H1 (cell line): Measurements from ENCODE around the gene LAMTOR4. TPM values are rescaled to one million over a fixed set of nuclear protein-coding genes. Genes with fewer than 3 reads are reported as not detected.

Experiments used
- CTCF ChIA-PET: fragments of 300-600 bp; sonication (Branson Sonifier 250); formaldehyde crosslinking; loops from one replicate; lab custom pipeline; 2021; ENCODE audit not compliant: partially characterized antibody; lab: Charles Lee
- POLR2A ChIA-PET: fragments of 300-600 bp; sonication (Branson Sonifier 250); formaldehyde crosslinking; loops from one replicate; lab custom pipeline; 2021; ENCODE audit warnings: inconsistent platforms; ENCODE audit not compliant: partially characterized antibody; lab: Charles Lee
- DNase-seq, 2 experiments: peaks; one replicate each; pipeline versions ENCODE4 v3.0.0 to v3.0.0-alpha.2; 2010 to 2022; ENCODE audit warnings: low spot score in 2 of 2, low read depth in 1 of 2, mixed read lengths in 1 of 2
- FAIRE-seq: peaks from 2 replicates; lab custom pipeline; 2011; peaks lifted over from hg19 to GRCh38; lab: Jason Lieb, UNC
- H2AFZ ChIP-seq: 2 replicates; pipeline ENCODE4 v1.8.1; 2012; ENCODE audit warnings: low read length, inconsistent platforms
- H2AK5ac ChIP-seq: 2 replicates; pipeline ENCODE4 v1.6.1; 2013; ENCODE audit warnings: low read depth, low read length
- H2BK120ac ChIP-seq: replicated peaks from 2 replicates; pipeline ENCODE3; 2013; ENCODE audit warnings: low read depth, low read length, inconsistent platforms
- H2BK12ac ChIP-seq: 2 replicates; pipeline ENCODE4 v1.6.1; 2013; ENCODE audit warnings: low read depth, low read length
- H2BK15ac ChIP-seq: 2 replicates; pipeline ENCODE4 v1.6.1; 2013; ENCODE audit warnings: low read length
- H2BK20ac ChIP-seq: 2 replicates; pipeline ENCODE4 v1.6.1; 2013; ENCODE audit warnings: low read length
- H2BK5ac ChIP-seq: 2 replicates; pipeline ENCODE4 v1.6.1; 2013; ENCODE audit warnings: low read depth, low read length
- H3K14ac ChIP-seq: 2 replicates; pipeline ENCODE4 v1.6.1; 2013; ENCODE audit warnings: inconsistent platforms; ENCODE audit not compliant: insufficient read length
- H3K18ac ChIP-seq: 2 replicates; pipeline ENCODE4 v1.6.1; 2013; ENCODE audit warnings: low read length; ENCODE audit errors: extremely low read depth
- H3K23ac ChIP-seq: 2 replicates; pipeline ENCODE4 v1.6.1; 2013; ENCODE audit warnings: inconsistent platforms; ENCODE audit not compliant: insufficient read length
- H3K23me2 ChIP-seq: 2 replicates; pipeline ENCODE4 v1.6.1; 2013; ENCODE audit warnings: low read depth, low read length
- H3K27ac ChIP-seq: 2 replicates; pipeline ENCODE4 v1.6.1; 2011; ENCODE audit warnings: low read depth, low read length, inconsistent platforms
- H3K27me3 ChIP-seq, 4 experiments: replicated peaks in 1 of 4; 1 replicate in 1 of 4; 2 replicates in 3 of 4; pipeline versions ENCODE4 v1.6.1 to v1.8.1; 2011 to 2013; ENCODE audit warnings: low read length in 3 of 4, mild to moderate bottlenecking in 3 of 4, inconsistent platforms in 2 of 4, mixed read lengths in 2 of 4, moderate library complexity in 1 of 4; ENCODE audit not compliant: control insufficient read depth in 3 of 4, insufficient read depth in 3 of 4; ENCODE audit errors: extremely low read depth in 1 of 4
- H3K36me3 ChIP-seq, 4 experiments: 2 replicates each; pipeline versions ENCODE4 v1.6.1 to v1.8.1; 2011 to 2013; ENCODE audit warnings: mild to moderate bottlenecking in 4 of 4, low read length in 3 of 4, moderate library complexity in 2 of 4, control low read depth in 1 of 4, inconsistent platforms in 1 of 4; ENCODE audit not compliant: insufficient read depth in 4 of 4, control insufficient read depth in 2 of 4
- H3K4ac ChIP-seq: replicated peaks from 2 replicates; pipeline ENCODE3; 2013; ENCODE audit warnings: low read length, low read depth, mixed read lengths, inconsistent platforms; ENCODE audit not compliant: insufficient read length
- H3K4me1 ChIP-seq, 4 experiments: replicated peaks in 1 of 4; 1 replicate in 1 of 4; 2 replicates in 3 of 4; pipeline versions ENCODE4 v1.6.1 to v1.8.1; 2011 to 2013; ENCODE audit warnings: low read length in 3 of 4, inconsistent platforms in 2 of 4, mixed read lengths in 1 of 4; ENCODE audit not compliant: insufficient read depth in 4 of 4, control insufficient read depth in 3 of 4
- H3K4me2 ChIP-seq, 2 experiments: 2 replicates each; pipeline versions ENCODE4 v1.6.1 to v1.8.1; 2011 to 2013; ENCODE audit warnings: low read depth in 2 of 2, low read length in 2 of 2, control low read depth in 1 of 2, inconsistent platforms in 1 of 2, mild to moderate bottlenecking in 1 of 2; ENCODE audit not compliant: insufficient read depth in 1 of 2
- H3K4me3 ChIP-seq, 4 experiments: fragments of 200-600, 300-600 bp in 1 of 4; sonication (generic), shearing (Covaris generic), sonication (Bioruptor Twin) in 1 of 4; 2 replicates each; pipeline versions ENCODE4 v1.5.1 to v1.8.1; 2011 to 2016; ENCODE audit warnings: low read length in 4 of 4, low read depth in 3 of 4, control low read depth in 2 of 4, inconsistent platforms in 2 of 4, mild to moderate bottlenecking in 2 of 4, mixed read lengths in 1 of 4, moderate library complexity in 1 of 4; ENCODE audit not compliant: insufficient read depth in 2 of 4; ENCODE audit errors: extremely low read depth in 1 of 4
- H3K56ac ChIP-seq: replicated peaks from 2 replicates; pipeline ENCODE3; 2013; ENCODE audit warnings: low read depth, mild to moderate bottlenecking, mixed read lengths, low read length, inconsistent platforms; ENCODE audit not compliant: insufficient read length
- H3K79me1 ChIP-seq: 2 replicates; pipeline ENCODE4 v1.6.1; 2013; ENCODE audit warnings: low read depth, low read length, control low read depth
- H3K79me2 ChIP-seq, 2 experiments: 2 replicates each; pipeline versions ENCODE4 v1.6.1 to v1.8.1; 2012 to 2013; ENCODE audit warnings: low read length in 2 of 2, mild to moderate bottlenecking in 2 of 2, inconsistent platforms in 1 of 2; ENCODE audit not compliant: insufficient read depth in 2 of 2, control insufficient read depth in 1 of 2
- H3K9ac ChIP-seq, 4 experiments: replicated peaks in 1 of 4; 1 replicate in 1 of 4; 2 replicates in 3 of 4; pipeline versions ENCODE4 v1.6.1 to v1.8.1; 2011 to 2013; ENCODE audit warnings: low read depth in 3 of 4, low read length in 3 of 4, control low read depth in 2 of 4, mild to moderate bottlenecking in 2 of 4, moderate library complexity in 2 of 4, inconsistent platforms in 1 of 4; ENCODE audit errors: extremely low read depth in 1 of 4
- H3K9me3 ChIP-seq, 2 experiments: 2 replicates each; pipeline versions ENCODE4 v1.6.1 to v1.8.1; 2012 to 2013; ENCODE audit warnings: mild to moderate bottlenecking in 2 of 2, moderate library complexity in 2 of 2, control low read depth in 1 of 2, inconsistent platforms in 1 of 2, low read depth in 1 of 2, low read length in 1 of 2, mixed read lengths in 1 of 2; ENCODE audit not compliant: insufficient read depth in 2 of 2
- H4K20me1 ChIP-seq, 2 experiments: replicated peaks in 1 of 2; 2 replicates each; pipeline versions ENCODE3 to v1.8.1; 2011 to 2013; ENCODE audit warnings: inconsistent platforms in 2 of 2, low read length in 2 of 2, mild to moderate bottlenecking in 1 of 2; ENCODE audit not compliant: insufficient read depth in 2 of 2, control insufficient read depth in 1 of 2
- H4K5ac ChIP-seq: 2 replicates; pipeline ENCODE4 v1.6.1; 2013; ENCODE audit warnings: low read length, low read depth, mixed read lengths, inconsistent platforms; ENCODE audit not compliant: insufficient read length
- H4K8ac ChIP-seq: 2 replicates; pipeline ENCODE4 v1.8.0; 2013; ENCODE audit warnings: mild to moderate bottlenecking, moderate library complexity, low read length, inconsistent platforms; ENCODE audit not compliant: insufficient read depth; ENCODE audit errors: extremely low read depth
- H4K91ac ChIP-seq: replicated peaks from 2 replicates; pipeline ENCODE3; 2013; ENCODE audit warnings: low read length, mixed read lengths, inconsistent platforms; ENCODE audit not compliant: insufficient read length
- ATF3 ChIP-seq: IDR thresholded peaks from 2 replicates; pipeline ENCODE4 v1.6.1; 2011; ENCODE audit warnings: low read depth, mild to moderate bottlenecking, low read length; ENCODE audit not compliant: insufficient read depth
- JUND ChIP-seq: IDR thresholded peaks from 2 replicates; pipeline ENCODE4 v1.6.1; 2011; ENCODE audit warnings: mild to moderate bottlenecking, improper control_type of control experiment, low read length
- KDM1A ChIP-seq: fragments of 200-600, 300-600 bp; sonication (generic); IDR thresholded peaks from 2 replicates; pipeline ENCODE4 v1.7.1; 2016; ENCODE audit warnings: mild to moderate bottlenecking, low read length, borderline replicate concordance
- RAD21 ChIP-seq, 2 experiments: IDR thresholded peaks in 1 of 2; conservative IDR thresholded peaks in 1 of 2; 2 replicates each; pipeline ENCODE4 v1.6.1; 2011; ENCODE audit warnings: low read depth in 2 of 2, low read length in 2 of 2, improper control_type of control experiment in 1 of 2, inconsistent platforms in 1 of 2, mild to moderate bottlenecking in 1 of 2, moderate library complexity in 1 of 2
- SIRT6 ChIP-seq: IDR thresholded peaks from one replicate; pipeline ENCODE4 v1.7.1; 2012; ENCODE audit warnings: low read length, inconsistent platforms
- TCF12 ChIP-seq: IDR thresholded peaks from 2 replicates; pipeline ENCODE4 v1.6.1; 2011; ENCODE audit warnings: low read depth, mild to moderate bottlenecking, low read length
- ZNF274 ChIP-seq: IDR thresholded peaks from 2 replicates; pipeline ENCODE4 v1.7.0; 2012; ENCODE audit warnings: low read length, borderline replicate concordance; ENCODE audit errors: extremely low read depth
- WGBS, 2 experiments: shearing (Covaris generic) in 1 of 2; methylation state at CpG; one replicate each; pipeline versions ENCODE4 v1.1.6 to v1.1.7; 2013 to 2015; ENCODE audit warnings: low lambda C conversion rate in 2 of 2, mixed read lengths in 2 of 2, inconsistent platforms in 1 of 2, low coverage in 1 of 2, missing lambda C conversion rate in 1 of 2; ENCODE audit not compliant: insufficient replicate concordance in 2 of 2, insufficient coverage in 1 of 2, insufficient read length in 1 of 2; ENCODE audit errors: extremely low coverage in 1 of 2, missing lambda C conversion rate in 1 of 2; 5-methylcytosine and 5-hydroxymethylcytosine counted together
- polyA plus RNA-seq, 7 experiments: library from polyadenylated mRNA; depleted of rRNA in 3 of 7; stranded (reverse) in 5 of 7; unstranded in 2 of 7; fragments of >200 nt in 5 of 7; fragments of 200-250 nt in 2 of 7; gene quantifications; 1 replicate in 5 of 7; 2 replicates in 1 of 7; 4 replicates in 1 of 7; pipeline versions ENCODE4 v1.2.1 to v1.2.3, GENCODE V29; 2011 to 2013; ENCODE audit warnings: missing spikeins in 2 of 7, mixed read lengths in 2 of 7
- total RNA-seq: library from RNA; stranded (reverse); fragmentation: NEBNext Ultra II Directional; extraction: Animal tissue kit (Norgen Biotek cat#: 25700); gene quantifications from 2 replicates; pipeline ENCODE4 v1.2.1, GENCODE V29; 2021
- TF ChIP-seq, protein P1 (sequence below), 3 experiments: IDR thresholded peaks; 1 replicate in 2 of 3; 2 replicates in 1 of 3; pipeline versions ENCODE4 v1.5.1 to v1.6.1; 2011; ENCODE audit warnings: low read length in 3 of 3, mild to moderate bottlenecking in 3 of 3, inconsistent platforms in 2 of 3, low read depth in 1 of 3, moderate library complexity in 1 of 3; ENCODE audit not compliant: insufficient read depth in 1 of 3; ENCODE audit errors: control extremely low read depth in 1 of 3

LAMTOR4 gene
- total and polyA plus RNA-seq, 2 of the 8 experiments (the other 6 are each of a cell fraction or from before 2014, with no cell fraction given), result 153 to 622 TPM

- H3K27ac ChIP-seq, result no peak overlapping the region
- peak in 1 of 2 experiments; percentile 81 for DNase-seq
- no peak overlapping the region for H3K9ac ChIP-seq
- no peak overlapping the region for H2BK15ac ChIP-seq
- no peaks in the 10 kb centered on the region for H3K9me3 ChIP-seq
- no peaks in the 10 kb centered on the region for H3K79me2 ChIP-seq
- TF ChIP-seq ZNF274 (no peak), RAD21 (IDR thresholded peaks at IDR 0.05 in 1 of 2, conservative IDR thresholded peaks at IDR 0.05 in 1 of 2; ENCODE audit: low read depth in 2 of 2, low read length in 2 of 2) (peak; percentile 97 to 98), JUND (no peak), TCF12 (no peak), ATF3 (no peak), KDM1A (no peak), SIRT6 (no peak)
- TF ChIP-seq, protein P1, sequence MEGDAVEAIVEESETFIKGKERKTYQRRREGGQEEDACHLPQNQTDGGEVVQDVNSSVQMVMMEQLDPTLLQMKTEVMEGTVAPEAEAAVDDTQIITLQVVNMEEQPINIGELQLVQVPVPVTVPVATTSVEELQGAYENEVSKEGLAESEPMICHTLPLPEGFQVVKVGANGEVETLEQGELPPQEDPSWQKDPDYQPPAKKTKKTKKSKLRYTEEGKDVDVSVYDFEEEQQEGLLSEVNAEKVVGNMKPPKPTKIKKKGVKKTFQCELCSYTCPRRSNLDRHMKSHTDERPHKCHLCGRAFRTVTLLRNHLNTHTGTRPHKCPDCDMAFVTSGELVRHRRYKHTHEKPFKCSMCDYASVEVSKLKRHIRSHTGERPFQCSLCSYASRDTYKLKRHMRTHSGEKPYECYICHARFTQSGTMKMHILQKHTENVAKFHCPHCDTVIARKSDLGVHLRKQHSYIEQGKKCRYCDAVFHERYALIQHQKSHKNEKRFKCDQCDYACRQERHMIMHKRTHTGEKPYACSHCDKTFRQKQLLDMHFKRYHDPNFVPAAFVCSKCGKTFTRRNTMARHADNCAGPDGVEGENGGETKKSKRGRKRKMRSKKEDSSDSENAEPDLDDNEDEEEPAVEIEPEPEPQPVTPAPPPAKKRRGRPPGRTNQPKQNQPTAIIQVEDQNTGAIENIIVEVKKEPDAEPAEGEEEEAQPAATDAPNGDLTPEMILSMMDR (IDR thresholded peaks at IDR 0.05; ENCODE audit: control extremely low read depth in 1 of 3, insufficient read depth in 1 of 3, low read depth in 1 of 3, low read length in 3 of 3), result peak; percentile 92 to 98 (median 97)
- no peak overlapping the region for H3K23ac ChIP-seq
- no peak overlapping the region for H3K4ac ChIP-seq
- CTCF ChIA-PET, result interaction anchor here (0.6 to 9.0 kb wide), 40 partner anchors 9 to 498 kb away, joined by 3 to 108 read pairs (median 6); partner anchors contain the start of genes AP4M1, GAL3ST4, LAMTOR4 and MCM7
- H3K36me3 ChIP-seq, result no peaks in the 10 kb centered on the region
- no peak overlapping the region for H3K4me2 ChIP-seq
- H2BK12ac ChIP-seq, result no peak overlapping the region
- no peak overlapping the region for H3K4me3 ChIP-seq
- no peak overlapping the region for H2AK5ac ChIP-seq
- no peaks in the 10 kb centered on the region for H3K79me1 ChIP-seq
- no peak overlapping the region for H4K5ac ChIP-seq
- H4K20me1 ChIP-seq, result no peaks in the 10 kb centered on the region
- WGBS, 2 experiments, result 18% methylated on average over 3 of the region's 3 CpGs; no CpG with 5 or more reads in 1 of the 2 experiments
- H3K27me3 ChIP-seq, result peaks cover 0 to 11% (median 0%) of the 10 kb centered on the region in 4 experiments; a peak in 2 of 7 replicates
- H2BK20ac ChIP-seq, result 0 out of 2 replicates have a peak overlapping the region, but pooled peaks have one; percentile 17
- no peak overlapping the region for H4K8ac ChIP-seq
- POLR2A ChIA-PET, result interaction anchor here (0.5 to 3.3 kb wide), 17 partner anchors 9 to 85 kb away, joined by 3 to 14 read pairs (median 5); partner anchors contain the start of genes AP4M1, GAL3ST4, GPC2 and MCM7
- H4K91ac ChIP-seq, result no peak overlapping the region
- H3K56ac ChIP-seq, result no peak overlapping the region
- FAIRE-seq, result peak; percentile 48
- peaks cover 0 to 8% (median 0%) of the 10 kb centered on the region in 4 experiments; a peak in 2 of 7 replicates for H3K4me1 ChIP-seq
- H2AFZ ChIP-seq, result no peak overlapping the region
- no peak overlapping the region for H2BK5ac ChIP-seq
- no peak overlapping the region for H2BK120ac ChIP-seq
- peaks cover 3% of the 10 kb centered on the region; the same call in 1 of the 2 replicates for H3K23me2 ChIP-seq
- no peak overlapping the region for H3K14ac ChIP-seq
- H3K18ac ChIP-seq, result no peak overlapping the region
These were observed 16.0 kb upstream of the LAMTOR4 start for GRCh38 chr7:100132697-100133151.
